ENCODE data around the gene NLRP4.

NLRP4 gene

DNA sequence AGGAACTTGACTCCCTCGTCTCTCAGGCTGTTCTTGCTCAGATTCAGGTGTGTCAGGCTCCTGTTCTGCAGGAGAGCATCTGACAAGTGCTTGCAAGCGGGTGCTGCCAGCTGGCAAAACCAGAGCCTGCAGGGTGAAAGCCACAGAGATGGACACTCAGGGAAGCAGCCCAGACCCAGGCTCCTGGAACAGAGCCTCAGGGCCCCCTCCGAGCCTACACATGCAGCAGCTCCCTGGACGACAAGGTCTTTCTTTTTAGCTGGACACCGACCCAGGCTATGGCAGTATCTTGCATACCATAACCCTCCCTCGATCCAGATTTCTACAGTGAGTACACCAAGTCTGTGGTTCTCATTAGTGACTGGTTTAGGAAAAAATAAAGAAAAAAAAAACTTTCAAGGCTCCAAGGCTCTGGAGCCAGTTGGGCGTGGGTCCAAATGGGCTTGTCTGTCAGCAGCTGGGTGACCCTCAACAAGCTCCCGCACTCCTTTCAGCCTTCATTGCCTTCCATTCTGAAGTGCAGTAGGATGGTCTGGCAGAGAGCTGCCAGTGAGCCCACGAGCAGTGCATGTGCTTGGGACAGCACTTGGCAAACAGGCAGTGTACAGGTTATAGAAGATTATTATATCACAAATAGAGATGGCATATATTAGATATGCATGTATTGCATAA lies 65.9 kb downstream of the NLRP4 start:
- no peak for TF ChIP-seq CTCF (IDR thresholded peaks at IDR 0.05; ENCODE audit: insufficient read depth, low read depth, low read length, missing control alignments)
- DNase-seq (ENCODE audit: low read depth): no peak
- H3K4me3 ChIP-seq (ENCODE audit: low read depth, low read length): no peak overlapping the region

GRCh38 chr19:55907286-55907685 lies 70.9 kb downstream of the NLRP4 start:
- no peak for DNase-seq (ENCODE audit: low read depth)
- H3K4me3 ChIP-seq (ENCODE audit: low read depth, low read length): no peak overlapping the region
- no peak for TF ChIP-seq CTCF (IDR thresholded peaks at IDR 0.05; ENCODE audit: insufficient read depth, low read depth, low read length, missing control alignments)

- TF ChIP-seq CTCF (IDR thresholded peaks at IDR 0.05; ENCODE audit: insufficient read depth, low read depth, low read length, missing control alignments): no peak
- DNase-seq (ENCODE audit: low read depth): no peak
These were observed 71.4 kb downstream of the NLRP4 start for GRCh38 chr19:55907746-55908145.

DNA sequence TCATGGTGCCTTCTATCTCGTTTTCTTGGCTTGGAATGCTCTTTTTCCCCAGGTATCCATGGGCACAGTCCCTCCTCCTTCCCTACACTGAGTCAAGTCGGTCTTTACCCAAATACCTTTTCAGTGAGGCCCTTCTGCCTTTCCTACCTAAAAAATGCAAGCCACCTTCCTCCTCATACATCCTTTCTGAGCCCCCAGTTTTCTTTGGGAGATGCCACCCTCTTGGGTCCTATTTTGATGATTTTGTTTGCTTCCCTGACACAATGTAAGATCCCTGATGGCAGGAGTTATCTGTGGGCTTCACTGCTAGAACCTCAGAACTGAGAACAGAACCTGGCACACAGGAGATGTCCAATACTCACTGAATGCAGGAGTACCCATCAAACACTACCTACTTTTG lies 73.5 kb downstream of the NLRP4 start:
- TF ChIP-seq CTCF (IDR thresholded peaks at IDR 0.05; ENCODE audit: insufficient read depth, low read depth, low read length, missing control alignments): no peak
- H3K4me3 ChIP-seq (ENCODE audit: low read depth, low read length): no peak overlapping the region

More at GRCh38 chr19:55907746-55908145, 71.4 kb downstream of the NLRP4 start:
- no peak overlapping the region for H3K4me3 ChIP-seq (ENCODE audit: low read depth, low read length)

GRCh38 chr19:55912916-55913315 lies 76.6 kb downstream of the NLRP4 start:
- no peak for TF ChIP-seq CTCF (IDR thresholded peaks at IDR 0.05; ENCODE audit: insufficient read depth, low read depth, low read length, missing control alignments)
- H3K4me3 ChIP-seq (ENCODE audit: low read depth, low read length): no peak overlapping the region
- DNase-seq (ENCODE audit: low read depth): no peak

More for the DNA sequence above, 73.5 kb downstream of the NLRP4 start:
- no peak for DNase-seq (ENCODE audit: low read depth)

- DNase-seq (ENCODE audit: low read depth): peak; percentile 1
- TF ChIP-seq CTCF (IDR thresholded peaks at IDR 0.05; ENCODE audit: insufficient read depth, low read depth, low read length, missing control alignments): peak; percentile 24
- no peak overlapping the region for H3K4me3 ChIP-seq (ENCODE audit: low read depth, low read length)
These were observed 77.4 kb downstream of the NLRP4 start for GRCh38 chr19:55913643-55914268.
